Islet of Langerhans (tissue), 1 donor: ENCODE measurements around the gene NDFIP1.

Experiments
- FAIRE-seq: peaks from one replicate; lab custom pipeline; 2011; peaks lifted over from hg19 to GRCh38; lab: Jason Lieb, UNC

NDFIP1 gene

GRCh38 chr5:142189813-142190212 is 81.2 kb downstream of the NDFIP1 start:
- no peak for FAIRE-seq

- no peak for FAIRE-seq
Measured at GRCh38 chr5:142191776-142192175, 83.2 kb downstream of the NDFIP1 start.

GRCh38 chr5:142192286-142193113 is 83.9 kb downstream of the NDFIP1 start:
- no peak for FAIRE-seq

- FAIRE-seq = no peak
Measured at GRCh38 chr5:142193114-142193428, 84.5 kb downstream of the NDFIP1 start.

- no peak for FAIRE-seq
Measured at GRCh38 chr5:142197098-142197497, 88.5 kb downstream of the NDFIP1 start.

- no peak for FAIRE-seq
Measured at GRCh38 chr5:142197781-142198180, 89.2 kb downstream of the NDFIP1 start.

- no peak for FAIRE-seq
Measured at GRCh38 chr5:142199388-142199787, 90.8 kb downstream of the NDFIP1 start.

- FAIRE-seq = no peak
Measured at GRCh38 chr5:142200387-142200786, 91.8 kb downstream of the NDFIP1 start.

GRCh38 chr5:142201471-142201887 is 92.9 kb downstream of the NDFIP1 start:
- FAIRE-seq = no peak

- FAIRE-seq = no peak
Measured at GRCh38 chr5:142202282-142202681, 93.7 kb downstream of the NDFIP1 start.
